Suprapubic skin (tissue), 3 donors: ENCODE results near the gene BTBD6.

Experiments used
- EP300 ChIP-seq: sonication (generic); formaldehyde crosslinking; IDR thresholded peaks from one replicate; pipeline ENCODE4 v1.6.1; 2017; ENCODE audit warnings: antibody characterized with exemption
- POLR2A ChIP-seq, 2 donors: fragments of 450-650 bp; IDR thresholded peaks; one replicate each; pipeline ENCODE4 v1.6.1; 2017; ENCODE audit warnings: antibody characterized with exemption in 2 of 2, mild to moderate bottlenecking in 2 of 2, moderate library complexity in 2 of 2
- TF ChIP-seq, protein P1 (sequence below), 2 donors: fragments of 200-600 bp in 1 of 2; fragments of 450-650 bp in 1 of 2; sonication (generic) in 1 of 2; IDR thresholded peaks; one replicate each; pipeline ENCODE4 v1.5.1; 2016 to 2019; ENCODE audit warnings: antibody characterized with exemption in 2 of 2, mild to moderate bottlenecking in 1 of 2, moderate library complexity in 1 of 2

DNA sequence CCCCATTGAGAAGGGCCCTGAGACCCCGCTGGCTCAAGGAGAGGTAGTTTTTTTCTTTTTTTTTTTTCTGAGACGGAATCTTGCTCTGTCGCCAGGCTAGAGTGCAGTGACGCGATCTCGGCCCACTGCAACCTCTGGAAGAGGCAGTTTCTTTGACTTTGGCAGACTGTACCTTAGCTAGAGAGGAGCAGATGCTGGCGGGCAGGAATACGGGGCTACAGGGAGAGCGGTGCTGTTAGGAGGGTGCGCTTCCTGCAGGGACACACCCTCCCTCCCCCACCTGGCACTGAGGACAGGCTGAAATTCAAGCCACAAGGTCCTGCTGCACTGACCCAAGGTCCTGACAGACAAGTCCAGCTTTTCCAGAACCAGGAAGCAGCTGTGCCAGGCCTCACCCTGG is 35.0 kb upstream of the BTBD6 start:
- TF ChIP-seq, protein P1, sequence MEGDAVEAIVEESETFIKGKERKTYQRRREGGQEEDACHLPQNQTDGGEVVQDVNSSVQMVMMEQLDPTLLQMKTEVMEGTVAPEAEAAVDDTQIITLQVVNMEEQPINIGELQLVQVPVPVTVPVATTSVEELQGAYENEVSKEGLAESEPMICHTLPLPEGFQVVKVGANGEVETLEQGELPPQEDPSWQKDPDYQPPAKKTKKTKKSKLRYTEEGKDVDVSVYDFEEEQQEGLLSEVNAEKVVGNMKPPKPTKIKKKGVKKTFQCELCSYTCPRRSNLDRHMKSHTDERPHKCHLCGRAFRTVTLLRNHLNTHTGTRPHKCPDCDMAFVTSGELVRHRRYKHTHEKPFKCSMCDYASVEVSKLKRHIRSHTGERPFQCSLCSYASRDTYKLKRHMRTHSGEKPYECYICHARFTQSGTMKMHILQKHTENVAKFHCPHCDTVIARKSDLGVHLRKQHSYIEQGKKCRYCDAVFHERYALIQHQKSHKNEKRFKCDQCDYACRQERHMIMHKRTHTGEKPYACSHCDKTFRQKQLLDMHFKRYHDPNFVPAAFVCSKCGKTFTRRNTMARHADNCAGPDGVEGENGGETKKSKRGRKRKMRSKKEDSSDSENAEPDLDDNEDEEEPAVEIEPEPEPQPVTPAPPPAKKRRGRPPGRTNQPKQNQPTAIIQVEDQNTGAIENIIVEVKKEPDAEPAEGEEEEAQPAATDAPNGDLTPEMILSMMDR (IDR thresholded peaks at IDR 0.05) = no peak
- TF ChIP-seq POLR2A (IDR thresholded peaks at IDR 0.05) (no peak), EP300 (no peak)
